GM12801 (cell line): ENCODE measurements around the gene UQCR11.

ENCODE experiments used
- CTCF ChIP-seq: IDR thresholded peaks from one replicate; pipeline ENCODE4 v1.5.1; 2011; ENCODE audit warnings: control low read depth; ENCODE audit not compliant: insufficient read length; ENCODE audit errors: extremely low read depth

UQCR11 gene

GRCh38 chr19:1622541-1622940 is 17.3 kb upstream of the UQCR11 start:
- no peak for TF ChIP-seq CTCF

- no peak for TF ChIP-seq CTCF
These were observed 16.7 kb upstream of the UQCR11 start for GRCh38 chr19:1622007-1622406.

DNA sequence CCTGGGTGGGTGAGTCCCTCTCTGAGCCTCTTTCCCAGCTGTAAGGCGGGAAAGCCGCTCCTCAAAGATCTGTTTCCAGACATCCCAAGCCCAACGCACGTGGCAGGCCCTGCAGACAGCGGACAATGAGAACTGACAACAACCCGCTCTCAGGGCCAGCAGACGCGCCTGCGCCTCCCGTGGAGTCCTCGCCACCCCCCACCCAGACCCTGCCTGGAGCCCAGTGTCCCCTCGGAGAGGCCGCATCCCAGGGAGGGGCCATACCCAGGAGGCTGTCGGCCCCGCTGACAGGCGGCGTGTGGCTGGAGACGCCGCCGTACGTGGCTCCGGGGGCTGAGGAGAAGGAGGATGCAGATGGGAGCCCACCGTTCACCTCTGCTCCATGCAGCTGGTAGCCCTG is 16.3 kb upstream of the UQCR11 start:
- no peak for TF ChIP-seq CTCF

GRCh38 chr19:1621021-1621420 is 15.8 kb upstream of the UQCR11 start:
- no peak for TF ChIP-seq CTCF

- no peak for TF ChIP-seq CTCF
These were observed 15.2 kb upstream of the UQCR11 start for GRCh38 chr19:1620502-1620901.

DNA sequence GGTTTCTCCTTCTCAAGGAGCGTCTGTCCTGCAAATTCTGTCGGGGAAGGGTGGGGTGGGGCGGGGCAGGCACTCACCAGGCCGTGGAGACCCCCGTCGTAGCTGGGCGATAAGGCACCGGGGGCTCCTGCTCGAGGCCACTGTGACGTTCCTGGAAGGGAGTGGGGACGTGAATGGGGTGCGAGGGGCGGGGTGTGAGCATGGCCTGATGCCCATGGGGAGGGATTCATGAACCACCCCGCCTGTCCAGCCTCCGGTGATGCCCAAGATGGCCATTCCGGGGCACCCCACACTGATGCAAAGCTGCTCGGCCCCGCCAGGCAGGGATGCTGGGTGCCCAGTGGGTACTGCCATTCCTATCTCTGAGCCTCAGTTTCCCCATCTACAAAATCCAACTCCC is 14.4 kb upstream of the UQCR11 start:
- no peak for TF ChIP-seq CTCF

- TF ChIP-seq CTCF: no peak
These were observed 13.8 kb upstream of the UQCR11 start for GRCh38 chr19:1619094-1619439.
